T-helper 2 cell treated with Interferon-gamma antibody and Interleukin-4, amounts not matched to agents 100 ng/mL and 5 ng/mL, for 36 hours (primary cell): ENCODE measurements around the gene MYRIP. TPM values are rescaled to one million over a fixed set of nuclear protein-coding genes. Genes with fewer than 3 reads are reported as not detected.

ENCODE experiments used
- intact Hi-C: fragments of 100-400 bp; cut with micrococcal nuclease; formaldehyde crosslinking; loops from one replicate; pipeline ENCODE4 v1.15.1; 2023
- total RNA-seq: library from RNA; stranded (reverse); gene quantifications from 2 replicates; pipeline ENCODE4 v1.2.3, GENCODE V29; 2022

MYRIP gene
- total RNA-seq, 1 donor from 2014 or later = not detected

- intact Hi-C loops = no loop called here
Observed at GRCh38 chr3:40181182-40181581, 371.8 kb downstream of the MYRIP start.

DNA sequence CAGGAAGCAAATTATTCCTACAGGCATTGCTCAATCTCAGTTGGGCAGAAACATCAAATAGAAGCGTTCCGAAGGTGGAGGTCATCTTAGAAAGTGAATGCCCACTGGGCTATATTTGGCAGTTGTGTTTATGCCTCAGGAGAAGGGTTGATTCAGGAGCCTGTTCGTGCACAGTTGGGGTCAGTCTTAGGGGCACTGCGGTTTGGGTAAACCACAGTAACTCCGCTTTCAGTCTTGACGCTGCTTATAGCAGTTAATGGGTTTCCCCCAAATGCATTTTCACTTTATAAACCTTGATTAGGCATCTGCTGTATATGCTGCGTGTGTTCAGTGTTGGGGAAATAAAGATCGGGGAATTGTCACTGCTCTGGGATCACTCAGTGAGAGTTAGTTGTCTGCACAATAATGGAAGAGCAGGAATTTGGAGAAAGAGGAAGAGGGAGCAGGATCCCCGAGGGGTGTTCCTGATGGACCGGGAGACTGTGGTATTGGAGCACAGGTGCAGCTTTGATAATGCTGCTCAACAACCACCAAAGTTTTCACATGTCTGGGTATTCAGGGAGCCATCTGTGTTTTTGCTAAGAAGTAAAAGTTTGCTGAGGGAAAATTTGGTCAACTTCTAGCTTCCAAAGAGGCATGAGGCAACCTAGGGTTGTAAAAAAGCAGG is 375.8 kb downstream of the MYRIP start:
- intact Hi-C loops = no loop called here

GRCh38 chr3:40186508-40186907 is 377.1 kb downstream of the MYRIP start:
- intact Hi-C loops = no loop called here

DNA sequence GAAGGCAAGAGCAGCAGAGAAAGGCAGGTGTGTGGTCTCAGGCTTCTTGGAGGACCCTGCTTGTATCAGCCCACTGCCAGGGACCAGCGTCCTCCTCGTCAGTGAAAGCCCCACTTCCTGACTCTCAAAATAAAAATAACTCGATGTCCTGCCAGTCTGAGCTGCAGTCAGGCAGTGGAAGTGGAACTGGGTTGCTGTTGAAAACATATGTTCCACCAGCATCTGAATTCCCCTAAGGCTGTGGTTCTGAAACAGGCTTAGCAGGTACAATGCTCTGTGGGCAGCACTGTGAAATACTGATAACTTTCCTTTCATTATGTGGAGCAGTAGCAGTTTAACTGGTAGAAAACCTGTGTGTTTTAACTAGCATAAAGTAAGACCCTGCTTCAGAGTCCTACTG is 378.5 kb downstream of the MYRIP start:
- intact Hi-C loops = no loop called here

DNA sequence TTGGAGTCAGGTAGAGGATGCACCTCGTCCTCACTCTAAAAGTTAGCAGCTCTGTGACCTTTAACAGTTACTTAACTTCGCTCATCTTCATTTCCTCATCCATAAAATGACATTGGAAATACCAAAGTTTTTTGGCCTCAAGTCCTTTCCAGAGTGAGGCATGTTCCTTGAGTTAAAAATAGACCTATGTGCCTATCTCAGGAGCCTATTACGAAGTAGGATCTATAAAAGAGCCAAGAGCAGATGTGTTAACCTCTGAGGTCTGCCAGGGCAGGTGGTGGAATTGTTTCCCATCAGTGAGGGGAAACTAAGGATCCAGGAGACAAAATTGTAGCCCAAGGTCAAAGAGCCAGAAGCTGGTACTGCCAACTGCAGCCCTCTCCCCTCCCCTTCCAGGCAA is 379.7 kb downstream of the MYRIP start:
- intact Hi-C loops = no loop called here

- intact Hi-C loops = no loop called here
Observed at GRCh38 chr3:40190056-40190455, 380.6 kb downstream of the MYRIP start.

GRCh38 chr3:40191251-40191650 is 381.8 kb downstream of the MYRIP start:
- intact Hi-C loops = no loop called here

DNA sequence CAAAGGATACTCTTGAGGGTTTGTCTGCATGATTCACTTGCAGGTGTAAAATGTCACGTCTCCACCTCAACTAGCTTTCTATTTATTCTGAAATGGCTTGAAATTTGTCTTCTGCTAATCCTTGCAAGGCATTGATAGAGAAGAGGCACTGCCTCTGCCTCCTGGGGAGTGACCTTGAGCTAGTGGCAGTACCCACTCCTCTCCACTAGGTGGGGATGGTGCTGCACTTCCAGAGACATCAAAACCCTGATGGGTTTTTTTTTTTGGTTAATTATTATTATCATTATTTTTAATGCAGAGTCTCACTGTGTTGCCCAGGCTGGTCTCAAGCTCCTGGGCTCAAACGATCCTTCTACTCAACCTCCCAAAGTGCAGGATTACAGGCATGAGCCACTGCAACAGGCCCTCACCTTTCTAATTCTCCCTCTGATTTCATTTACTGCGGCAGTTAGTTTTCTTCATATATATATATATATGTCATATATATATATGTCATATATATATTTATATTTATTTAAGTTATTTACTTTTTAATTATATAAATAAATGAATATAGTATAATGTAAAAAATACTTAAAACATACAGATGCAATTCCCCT is 382.5 kb downstream of the MYRIP start:
- intact Hi-C loops = loop anchor here (1.0 to 2.0 kb wide), 2 partner anchors 117 to 125 kb away; partner anchors contain the start of gene EIF1B

DNA sequence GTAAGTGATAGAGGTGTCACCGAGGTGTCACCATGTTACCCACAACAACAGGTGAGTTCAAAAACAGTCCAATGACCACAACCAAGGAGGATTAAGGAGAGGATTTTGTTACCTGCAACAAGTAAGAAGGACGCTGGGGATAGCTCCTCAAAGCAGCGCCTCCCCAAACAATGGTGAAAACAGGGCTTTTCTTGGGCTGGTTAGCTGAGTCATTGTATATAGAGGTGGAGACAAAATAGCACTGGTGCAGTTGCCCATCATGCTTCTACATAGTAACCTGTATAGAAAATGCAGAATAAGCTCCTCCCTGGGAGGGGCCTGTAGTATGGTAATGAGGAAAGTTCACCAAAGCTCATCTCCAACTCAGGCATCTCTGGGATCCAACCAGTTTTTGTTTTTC is 383.2 kb downstream of the MYRIP start:
- intact Hi-C loops = loop anchor here (1.0 to 2.0 kb wide), 2 partner anchors 116 to 125 kb away; partner anchors contain the start of gene EIF1B

- intact Hi-C loops = no loop called here
Observed at GRCh38 chr3:40196966-40197365, 387.6 kb downstream of the MYRIP start.

- intact Hi-C loops = no loop called here
Observed at GRCh38 chr3:40200692-40201316, 391.4 kb downstream of the MYRIP start.

DNA sequence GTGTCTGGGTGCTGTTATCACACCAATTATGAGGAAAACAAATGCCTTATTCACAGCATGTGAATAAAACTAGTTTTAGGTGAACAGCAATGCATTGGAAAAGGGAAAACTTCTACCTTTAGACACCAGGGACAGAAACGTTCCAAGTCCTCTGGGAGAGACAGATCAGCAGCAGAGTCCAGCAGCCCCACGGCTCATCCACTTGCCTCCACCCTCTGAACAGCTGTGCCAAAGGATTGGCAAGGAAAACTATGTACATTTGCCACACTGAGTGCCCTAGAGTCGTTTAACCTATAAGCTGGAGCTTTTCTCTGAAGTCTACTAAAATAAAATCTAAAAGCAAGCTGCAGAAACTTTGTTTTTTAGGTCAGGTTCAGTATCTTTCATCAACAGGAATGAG is 392.4 kb downstream of the MYRIP start:
- intact Hi-C loops = no loop called here

GRCh38 chr3:40206522-40206921 is 397.1 kb downstream of the MYRIP start:
- intact Hi-C loops = no loop called here

DNA sequence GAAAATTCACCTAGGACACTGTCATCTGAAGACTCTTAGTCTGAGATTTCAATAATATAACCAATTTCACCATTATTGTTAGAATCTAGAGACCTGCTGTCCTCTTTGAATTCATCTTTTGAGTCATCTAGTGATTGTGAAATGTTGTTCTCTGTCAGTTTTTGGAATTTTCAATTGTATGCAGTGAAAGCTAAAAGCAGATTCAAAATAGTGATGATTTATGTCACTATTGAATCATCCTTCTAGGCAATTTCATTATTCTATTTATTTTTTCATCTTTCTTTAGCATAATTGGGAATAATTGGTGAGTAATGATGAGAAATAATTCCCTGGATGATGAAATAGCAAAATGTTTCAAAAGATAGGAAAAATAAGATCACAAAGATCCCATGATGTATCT is 398.4 kb downstream of the MYRIP start:
- intact Hi-C loops = no loop called here

- intact Hi-C loops = no loop called here
Observed at GRCh38 chr3:40208251-40208650, 398.8 kb downstream of the MYRIP start.

DNA sequence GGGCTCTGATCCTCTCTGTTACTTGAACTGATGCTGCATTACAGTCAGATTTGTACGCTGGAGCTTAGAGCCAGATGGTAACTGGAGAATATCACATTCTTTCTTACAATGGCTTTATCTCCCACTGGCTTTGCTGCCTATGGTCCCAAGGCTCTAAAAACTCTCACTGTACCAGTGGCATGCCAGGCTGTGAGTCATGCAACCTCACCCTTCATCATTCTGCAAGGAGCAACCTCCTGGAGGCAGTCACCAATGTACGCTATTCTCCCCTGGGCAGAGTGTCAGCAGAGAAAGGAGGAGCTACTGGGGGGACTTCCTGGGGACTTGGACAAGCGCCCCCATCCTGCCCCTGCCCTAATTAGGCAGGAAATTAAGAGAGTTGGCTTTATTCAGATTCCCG is 402.2 kb downstream of the MYRIP start:
- intact Hi-C loops = no loop called here

- intact Hi-C loops = no loop called here
Observed at GRCh38 chr3:40213556-40213955, 404.1 kb downstream of the MYRIP start.

- intact Hi-C loops = no loop called here
Observed at GRCh38 chr3:40215015-40215414, 405.6 kb downstream of the MYRIP start.

DNA sequence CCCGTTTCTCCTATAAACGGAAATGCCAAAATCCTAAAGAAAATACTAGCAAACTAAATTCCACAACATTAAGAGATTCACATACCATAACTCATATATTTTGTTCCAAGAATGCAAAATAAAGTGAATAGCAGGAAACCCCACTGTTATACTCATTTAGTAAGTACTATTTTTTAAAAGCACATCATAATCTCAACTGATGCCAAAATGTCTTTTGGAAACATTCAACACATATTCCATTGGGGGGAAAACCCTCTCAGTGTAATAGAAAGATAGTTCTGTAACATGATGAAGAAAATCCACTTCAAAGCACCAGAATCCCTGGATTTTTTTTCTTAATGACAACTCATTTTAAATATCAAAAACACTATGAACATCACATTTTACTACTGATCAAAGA is 407.1 kb downstream of the MYRIP start:
- intact Hi-C loops = no loop called here

DNA sequence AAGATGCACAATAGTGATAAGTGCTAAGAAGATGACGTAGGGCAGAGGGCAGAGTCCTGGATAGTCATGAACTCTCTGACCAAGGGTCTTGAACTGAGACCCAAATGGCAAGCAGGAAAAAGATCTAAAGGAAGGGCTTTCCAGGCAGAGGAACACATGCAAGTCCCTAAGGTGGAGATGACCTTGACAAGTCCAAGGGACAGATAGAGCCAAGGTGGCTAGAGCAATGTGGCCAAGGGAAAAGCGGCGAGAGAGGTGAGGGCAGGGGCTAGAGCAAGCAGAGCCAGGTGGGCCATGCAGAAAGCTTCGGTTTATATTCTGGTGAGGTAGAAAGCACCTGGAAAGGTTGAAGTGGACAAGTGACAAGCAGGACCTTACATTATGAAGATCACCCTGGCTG is 414.4 kb downstream of the MYRIP start:
- intact Hi-C loops = no loop called here

DNA sequence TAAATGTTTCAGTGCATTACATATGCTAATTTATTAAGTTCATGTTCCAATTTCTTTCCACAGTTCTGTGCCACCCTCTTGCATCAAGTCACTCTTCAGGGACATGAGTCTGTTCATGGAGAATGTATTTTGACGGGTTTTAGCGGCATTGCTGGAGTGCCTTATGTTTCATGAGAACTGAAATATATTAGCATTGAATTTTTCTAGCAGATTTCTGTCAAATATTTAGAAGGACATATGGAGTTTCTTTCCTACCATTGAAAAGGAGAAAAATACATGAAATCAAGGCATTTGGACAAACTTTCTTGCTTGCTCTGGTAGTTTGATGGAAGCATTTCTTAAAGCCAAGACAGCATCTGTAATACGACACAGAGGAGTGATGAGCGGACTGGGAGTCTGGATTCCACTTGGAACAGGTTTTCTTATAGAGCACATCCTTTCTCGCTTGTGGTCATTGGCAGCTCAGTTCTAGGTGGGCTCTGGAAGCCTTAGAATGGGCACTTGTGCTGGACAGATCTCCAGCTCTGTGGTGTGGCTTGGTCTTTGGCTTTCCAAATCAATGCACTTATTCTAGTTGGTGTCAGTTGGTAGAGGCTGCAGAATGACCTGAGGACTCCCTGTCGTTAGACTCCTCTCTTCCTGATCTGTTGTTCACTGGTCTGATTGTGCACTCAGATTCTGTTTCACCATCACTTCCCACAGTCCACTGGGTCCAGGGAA is 415.5 kb downstream of the MYRIP start:
- intact Hi-C loops = no loop called here

DNA sequence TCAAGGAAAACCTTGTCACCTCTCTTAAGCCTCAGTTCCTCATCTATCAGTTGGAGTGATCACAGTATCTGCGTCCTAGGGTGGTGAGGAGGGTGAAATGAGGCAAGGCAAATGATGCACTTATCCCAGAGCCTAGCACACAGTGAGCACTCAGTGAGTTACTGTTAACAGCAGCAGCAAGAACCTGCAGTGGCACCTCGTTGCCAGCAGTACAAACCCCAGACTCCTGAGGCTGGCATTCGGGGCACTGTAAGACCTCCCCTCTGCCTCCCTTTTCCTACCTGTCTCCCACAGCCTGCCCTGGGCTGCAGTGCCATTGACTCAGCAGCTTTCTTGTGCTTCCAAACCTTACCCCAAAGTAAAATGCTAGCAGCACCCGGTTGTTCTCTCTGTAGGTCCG is 417.2 kb downstream of the MYRIP start:
- intact Hi-C loops = no loop called here
